Neural progenitor cell (in vitro differentiated cells): ENCODE results near the gene TAS2R14.

ENCODE experiments used
- CTCF ChIP-seq: fragments of 200-600 bp; sonication (generic); IDR thresholded peaks from 2 replicates; pipeline ENCODE4 v1.5.1; 2017; ENCODE audit warnings: antibody characterized with exemption, mild to moderate bottlenecking
- EZH2 ChIP-seq: fragments of 200-600 bp; sonication (generic); IDR thresholded peaks from 2 replicates; pipeline ENCODE4 v1.6.1; 2017; ENCODE audit warnings: antibody characterized with exemption, mild to moderate bottlenecking, moderate library complexity
- EZH2phosphoT487 ChIP-seq: fragments of 200-600 bp; sonication (generic); IDR thresholded peaks from 2 replicates; pipeline ENCODE4 v1.6.1; 2017; ENCODE audit warnings: antibody characterized with exemption

- TF ChIP-seq CTCF (no peak), EZH2phosphoT487 (no peak), EZH2 (no peak)
Observed at GRCh38 chr12:10956085-10956484, 17.0 kb upstream of the TAS2R14 start.
